HepG2 (cell line): Measurements from ENCODE around the gene FETUB. TPM values are rescaled to one million over a fixed set of nuclear protein-coding genes. Genes with fewer than 3 reads are reported as not detected.

Experiments used
- ATAC-seq: fragments of 200-7000 bp; cut with Tn5 transposase; 3 replicates; pipeline ENCODE4 v1.9.1; 2020; ENCODE audit warnings: mild to moderate bottlenecking, moderate library complexity
- BruUV-seq: library from RNA; stranded (reverse); fragments of 400-500 nt; replicated peaks from 2 replicates; lab custom pipeline; 2021; lab: Mats Ljungman, UMichigan
- CTCF ChIA-PET: fragments of 300-600 bp; formaldehyde crosslinking; extraction: SDS; loops from one replicate; lab custom pipeline; 2021; ENCODE audit warnings: low total read pairs, inconsistent platforms, low intra/inter-chr PET ratio; lab: Yijun Ruan, JAX
- POLR2A ChIA-PET: fragments of 350-600 bp; sonication (Branson Sonifier 250); formaldehyde crosslinking; loops from one replicate; lab custom pipeline; 2020; ENCODE audit warnings: antibody characterized with exemption, inconsistent platforms; lab: Yijun Ruan, JAX
- DNase-seq: peaks from one replicate; pipeline ENCODE4 v3.0.0-alpha.2; 2015; ENCODE audit warnings: low spot score
- FAIRE-seq: peaks from 3 replicates; lab custom pipeline; 2011; peaks lifted over from hg19 to GRCh38; lab: Jason Lieb, UNC
- H2AFZ ChIP-seq: one replicate; pipeline ENCODE4 v1.6.1; 2011; ENCODE audit warnings: low read length, inconsistent platforms
- H3K27ac ChIP-seq: fragments of 300-600 bp; 3 replicates; pipeline ENCODE4 v1.8.0; 2011; ENCODE audit warnings: mixed run types, mild to moderate bottlenecking, mixed read lengths, low read length, inconsistent platforms; ENCODE audit not compliant: insufficient read depth; ENCODE audit errors: extremely low read length
- H3K27me3 ChIP-seq, 2 experiments: fragments of 200-600 bp in 1 of 2; 2 replicates in 1 of 2; 3 replicates in 1 of 2; pipeline versions ENCODE4 v1.6.0 to v1.8.0; 2011; ENCODE audit warnings: low read length in 2 of 2, mild to moderate bottlenecking in 2 of 2, moderate library complexity in 2 of 2, inconsistent platforms in 1 of 2; ENCODE audit not compliant: insufficient read depth in 2 of 2, control insufficient read depth in 1 of 2
- H3K36me3 ChIP-seq, 2 experiments: fragments of 200-600 bp in 1 of 2; replicated peaks in 1 of 2; 2 replicates in 1 of 2; 3 replicates in 1 of 2; pipeline versions ENCODE4 v1.5.1 to v1.8.0; 2011; ENCODE audit warnings: low read length in 2 of 2, inconsistent platforms in 1 of 2; ENCODE audit not compliant: insufficient read depth in 2 of 2, control insufficient read depth in 1 of 2
- H3K4me1 ChIP-seq: 2 replicates; pipeline ENCODE4 v1.5.1; 2012; ENCODE audit warnings: low read length, inconsistent platforms; ENCODE audit not compliant: insufficient read depth
- H3K4me2 ChIP-seq: 2 replicates; pipeline ENCODE4 v1.6.0; 2011; ENCODE audit warnings: low read depth, low read length, inconsistent platforms
- H3K4me3 ChIP-seq, 3 experiments: fragments of 200-600 bp in 1 of 3; sonication (generic), shearing (Covaris generic) in 1 of 3; replicated peaks in 1 of 3; 2 replicates each; pipeline ENCODE4 v1.5.1; 2011 to 2016; ENCODE audit warnings: low read length in 3 of 3, inconsistent platforms in 2 of 3, low read depth in 2 of 3, mild to moderate bottlenecking in 2 of 3, control low read depth in 1 of 3, mixed read lengths in 1 of 3; ENCODE audit not compliant: insufficient read depth in 1 of 3
- H3K79me2 ChIP-seq: one replicate; pipeline ENCODE4 v1.6.1; 2011; ENCODE audit warnings: low read length, inconsistent platforms; ENCODE audit not compliant: insufficient read depth
- H3K9ac ChIP-seq: 2 replicates; pipeline ENCODE4 v1.6.0; 2011; ENCODE audit warnings: mild to moderate bottlenecking, low read depth, low read length, inconsistent platforms; ENCODE audit not compliant: insufficient read depth
- H3K9me3 ChIP-seq: 2 replicates; pipeline ENCODE4 v1.5.1; 2012; ENCODE audit warnings: mild to moderate bottlenecking, low read length
- H4K20me1 ChIP-seq: 2 replicates; pipeline ENCODE4 v1.6.0; 2011; ENCODE audit warnings: inconsistent platforms, mild to moderate bottlenecking, low read length, moderate library complexity; ENCODE audit not compliant: insufficient read depth
- CBX1 ChIP-seq: IDR thresholded peaks from one replicate; pipeline ENCODE4 v1.6.1; 2016; ENCODE audit warnings: antibody characterized with exemption, low read depth
- CEBPB ChIP-seq: IDR thresholded peaks from 2 replicates; pipeline ENCODE4 v1.6.1; 2011; ENCODE audit warnings: low read depth, low read length, improper control_type of control experiment, borderline replicate concordance
- CERS6 ChIP-seq: sonication (generic); formaldehyde crosslinking; IDR thresholded peaks from 2 replicates; pipeline ENCODE4 v1.5.0; 2020; ENCODE audit warnings: missing genetic modification reagents
- DNMT1 ChIP-seq: sonication (generic); formaldehyde crosslinking; IDR thresholded peaks from 2 replicates; pipeline ENCODE4 v1.5.1; 2020; ENCODE audit warnings: mild to moderate bottlenecking, missing genetic modification reagents
- ELF4 ChIP-seq: sonication (generic); formaldehyde crosslinking; IDR thresholded peaks from 2 replicates; pipeline ENCODE4 v1.5.0; 2020; ENCODE audit warnings: missing genetic modification reagents, mild to moderate bottlenecking, moderate library complexity, borderline replicate concordance
- ERF ChIP-seq: IDR thresholded peaks from 2 replicates; pipeline ENCODE4 v1.6.1; 2018; ENCODE audit warnings: missing biosample characterization, missing genetic modification reagents
- KDM3A ChIP-seq: IDR thresholded peaks from 2 replicates; pipeline ENCODE4 v1.6.1; 2018; ENCODE audit warnings: low read depth, missing compliant biosample characterization
- KLF6 ChIP-seq: IDR thresholded peaks from 2 replicates; pipeline ENCODE4 v1.8.0; 2016; ENCODE audit warnings: missing biosample characterization, missing genetic modification reagents
- KMT2A ChIP-seq: sonication (generic); formaldehyde crosslinking; IDR thresholded peaks from 2 replicates; pipeline ENCODE4 v1.4.0; 2020; ENCODE audit warnings: missing genetic modification reagents
- MYNN ChIP-seq: sonication (generic); formaldehyde crosslinking; IDR thresholded peaks from 2 replicates; pipeline ENCODE4 v1.4.0; 2020; ENCODE audit warnings: mild to moderate bottlenecking, low read depth, missing genetic modification reagents
- PAX8 ChIP-seq: sonication (generic); formaldehyde crosslinking; IDR thresholded peaks from 2 replicates; pipeline ENCODE4 v1.8.0; 2022; ENCODE audit warnings: mild to moderate bottlenecking, missing genetic modification reagents, borderline replicate concordance
- RBFOX2 ChIP-seq: fragments of 200-400 bp; formaldehyde crosslinking; IDR thresholded peaks from 2 replicates; pipeline ENCODE4 v1.6.1; 2017; ENCODE audit warnings: low read depth, mild to moderate bottlenecking, low read length
- RFX5 ChIP-seq: IDR thresholded peaks from 2 replicates; pipeline ENCODE4 v1.6.1; 2011; ENCODE audit warnings: low read depth, low read length, improper control_type of control experiment
- SAP130 ChIP-seq: IDR thresholded peaks from 2 replicates; pipeline ENCODE4 v1.6.1; 2016; ENCODE audit warnings: low read depth
- SNAPC2 ChIP-seq: sonication (generic); formaldehyde crosslinking; IDR thresholded peaks from 2 replicates; pipeline ENCODE4 v1.8.1; 2022; ENCODE audit warnings: mild to moderate bottlenecking, missing genetic modification reagents
- TEAD2 ChIP-seq: sonication (generic); formaldehyde crosslinking; IDR thresholded peaks from 2 replicates; pipeline ENCODE4 v1.9.0; 2021; ENCODE audit warnings: missing genetic modification reagents
- ZNF121 ChIP-seq: sonication (generic); formaldehyde crosslinking; IDR thresholded peaks from 2 replicates; pipeline ENCODE4 v1.5.0; 2020; ENCODE audit warnings: mild to moderate bottlenecking, missing genetic modification reagents
- ZNF17 ChIP-seq: sonication (generic); formaldehyde crosslinking; IDR thresholded peaks from 2 replicates; pipeline ENCODE4 v1.5.0; 2020; ENCODE audit warnings: mild to moderate bottlenecking, missing genetic modification reagents
- ZNF230 ChIP-seq: sonication (generic); formaldehyde crosslinking; IDR thresholded peaks from 2 replicates; pipeline ENCODE4 v1.4.0; 2020; ENCODE audit warnings: mild to moderate bottlenecking, missing genetic modification reagents
- ZNF33B ChIP-seq: sonication (generic); formaldehyde crosslinking; IDR thresholded peaks from 2 replicates; pipeline ENCODE4 v1.5.1; 2020; ENCODE audit warnings: mild to moderate bottlenecking, missing genetic modification reagents
- ZNF558 ChIP-seq: sonication (generic); formaldehyde crosslinking; IDR thresholded peaks from 2 replicates; pipeline ENCODE4 v1.9.0; 2022; ENCODE audit warnings: mild to moderate bottlenecking, missing genetic modification reagents, borderline replicate concordance
- ZNF724P ChIP-seq: sonication (generic); formaldehyde crosslinking; IDR thresholded peaks from 2 replicates; pipeline ENCODE4 v1.8.0; 2022; ENCODE audit warnings: missing genetic modification reagents, borderline replicate concordance
- ZNF749 ChIP-seq: sonication (generic); formaldehyde crosslinking; IDR thresholded peaks from 2 replicates; pipeline ENCODE4 v1.8.0; 2022; ENCODE audit warnings: mild to moderate bottlenecking, missing genetic modification reagents, moderate library complexity, borderline replicate concordance
- ZNF792 ChIP-seq: IDR thresholded peaks from 2 replicates; pipeline ENCODE4 v1.6.1; 2016
- ZSCAN20 ChIP-seq: sonication (generic); formaldehyde crosslinking; IDR thresholded peaks from 2 replicates; pipeline ENCODE4 v1.4.0; 2020; ENCODE audit warnings: missing genetic modification reagents, mild to moderate bottlenecking, borderline replicate concordance
- WGBS: methylation state at CpG from one replicate; pipeline ENCODE4 v1.1.6; 2017; ENCODE audit warnings: low lambda C conversion rate; 5-methylcytosine and 5-hydroxymethylcytosine counted together
- in situ Hi-C: cut with HindIII; loops from 2 replicates; pipeline ENCODE4 v1.10.0; 2017; ENCODE audit warnings: low pct_unique_long_range_greater_than_20kb; ENCODE audit not compliant: extremely low pct_ligation_motif_present
- intact Hi-C: fragments of 100-400 bp; cut with micrococcal nuclease; formaldehyde crosslinking; loops from one replicate; pipeline ENCODE4 v1.10.0; 2022; ENCODE audit not compliant: unreplicated experiment
- polyA plus RNA-seq, 8 experiments: library from polyadenylated mRNA; depleted of rRNA in 3 of 8; stranded (reverse) in 7 of 8; unstranded in 1 of 8; fragments of >200 nt; fragmentation: Illumina TruSeq in 4 of 8; extraction: Trizol in 4 of 8; gene quantifications; 2 replicates each; pipeline versions ENCODE4 v1.2.1 to v1.2.3, GENCODE V29; 2011 to 2016; ENCODE audit warnings: low read depth in 4 of 8, missing spikeins in 1 of 8, mixed read lengths in 1 of 8; ENCODE audit not compliant: insufficient read depth in 1 of 8
- total RNA-seq, 5 experiments: library from RNA; depleted of rRNA; stranded (reverse); fragments of >200 nt; fragmentation: Illumina TruSeq; extraction: Trizol; gene quantifications; 2 replicates each; pipeline ENCODE4 v1.2.3, GENCODE V29; 2016; ENCODE audit warnings: low read depth in 1 of 5
- TF ChIP-seq, protein P1 (sequence below): sonication (generic); formaldehyde crosslinking; IDR thresholded peaks from 2 replicates; pipeline ENCODE4 v1.8.1; 2023; ENCODE audit warnings: mild to moderate bottlenecking, missing genetic modification reagents, borderline replicate concordance

The FETUB gene
- total and polyA plus RNA-seq, 2 of the 13 experiments (the other 11 are each of a cell fraction or from before 2014, with no cell fraction given): 2.1 to 4.4 TPM

DNA sequence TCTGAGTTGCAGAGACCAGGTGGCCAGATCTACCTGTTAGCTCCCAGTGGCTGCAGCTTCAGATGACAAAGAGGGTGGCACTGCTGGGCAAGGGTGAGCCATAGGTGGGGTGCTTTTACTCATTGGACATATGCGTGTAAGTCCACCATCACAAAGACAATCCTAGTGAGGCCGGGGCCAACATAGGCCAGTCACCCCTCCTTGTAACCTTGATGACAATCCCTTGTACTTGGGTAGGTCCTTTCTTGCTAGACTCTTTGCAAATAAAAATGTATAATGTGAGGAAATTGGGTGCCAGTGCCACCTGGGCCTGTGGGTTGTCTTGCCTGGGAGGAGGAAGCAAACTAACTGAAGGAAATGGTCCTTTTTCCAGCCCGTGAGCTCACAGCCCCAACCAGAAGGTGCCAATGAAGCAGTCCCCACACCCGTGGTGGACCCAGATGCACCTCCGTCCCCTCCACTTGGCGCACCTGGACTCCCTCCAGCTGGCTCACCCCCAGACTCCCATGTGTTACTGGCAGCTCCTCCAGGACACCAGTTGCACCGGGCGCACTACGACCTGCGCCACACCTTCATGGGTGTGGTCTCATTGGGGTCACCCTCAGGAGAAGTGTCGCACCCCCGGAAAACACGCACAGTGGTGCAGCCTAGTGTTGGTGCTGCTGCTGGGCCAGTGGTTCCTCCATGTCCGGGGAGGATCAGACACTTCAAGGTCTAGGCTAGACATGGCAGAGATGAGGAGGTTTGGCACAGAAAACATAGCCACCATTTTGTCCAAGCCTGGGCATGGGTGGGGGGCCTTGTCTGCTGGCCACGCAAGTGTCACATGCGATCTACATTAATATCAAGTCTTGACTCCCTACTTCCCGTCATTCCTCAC, 19.7 kb upstream of the FETUB start:
- peak overlapping the region; percentile 41 for H3K27ac ChIP-seq
- FAIRE-seq (no peak), ATAC-seq (peak; percentile 13), DNase-seq (no peak)
- peaks cover 12 to 37% of the 10 kb centered on the region in 2 experiments for H3K36me3 ChIP-seq
- in situ Hi-C loops (no loop called here), intact Hi-C loops (no loop called here)
- BruUV-seq: TSS peak; percentile 52
- CTCF ChIA-PET: no interaction called here
- H2AFZ ChIP-seq: no peak overlapping the region
- no peak overlapping the region for H3K4me3 ChIP-seq
- H3K9me3 ChIP-seq: no peaks in the 10 kb centered on the region
- peaks cover 61% of the 10 kb centered on the region for H4K20me1 ChIP-seq
- POLR2A ChIA-PET: interaction anchor here (0.8 to 27.1 kb wide), 11 partner anchors 8 to 207 kb away, joined by 3 to 854 read pairs (median 4); partner anchors contain the start of genes AHSG and DNAJB11
- no peaks in the 10 kb centered on the region for H3K79me2 ChIP-seq
- H3K9ac ChIP-seq: no peak overlapping the region
- peaks cover 25% of the 10 kb centered on the region for H3K4me1 ChIP-seq
- no peak overlapping the region for H3K4me2 ChIP-seq
- H3K27me3 ChIP-seq: no peaks in the 10 kb centered on the region
- WGBS: 87% methylated on average over 16 of the region's 17 CpGs
- TF ChIP-seq MYNN (CRISPR knock-in tag) (no peak), ZNF724P (CRISPR knock-in tag) (peak; percentile 91), ZSCAN20 (CRISPR knock-in tag) (peak; percentile 30; the same call in 1 of the 2 replicates), KDM3A (CRISPR knock-in tag) (0 out of 2 replicates have a peak, but pooled peaks have one; percentile 36), CEBPB (no peak), TEAD2 (CRISPR knock-in tag) (no peak), SNAPC2 (CRISPR knock-in tag) (peak; percentile 72; the same call in 1 of the 2 replicates), DNMT1 (CRISPR knock-in tag) (no peak), KMT2A (CRISPR knock-in tag) (no peak), ZNF558 (CRISPR knock-in tag) (peak; percentile 75), ZNF230 (CRISPR knock-in tag) (peak; percentile 72; the same call in 1 of the 2 replicates), ZNF121 (CRISPR knock-in tag) (peak; percentile 60), CBX1 (peak; percentile 43), ERF (CRISPR knock-in tag) (peak; percentile 38), RBFOX2 (peak; percentile 98), ZNF33B (CRISPR knock-in tag) (0 out of 2 replicates have a peak, but pooled peaks have one; percentile 11), SAP130 (CRISPR knock-in tag) (no peak), CERS6 (CRISPR knock-in tag) (no peak), PAX8 (CRISPR knock-in tag) (peak; percentile 58; the same call in 1 of the 2 replicates), ZNF749 (CRISPR knock-in tag) (peak; percentile 46; the same call in 1 of the 2 replicates), KLF6 (CRISPR knock-in tag) (no peak), RFX5 (no peak), ZNF17 (CRISPR knock-in tag) (no peak; the same call in 1 of the 2 replicates), ZNF792 (CRISPR knock-in tag) (peak; percentile 4), ELF4 (CRISPR knock-in tag) (peak; percentile 8; the same call in 1 of the 2 replicates)
- TF ChIP-seq, protein P1, sequence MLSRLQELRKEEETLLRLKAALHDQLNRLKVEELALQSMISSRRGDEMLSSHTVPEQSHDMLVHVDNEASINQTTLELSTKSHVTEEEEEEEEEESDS (CRISPR knock-in tag): peak; percentile 88; the same call in 1 of the 2 replicates
